Neural cell (in vitro differentiated cells): ENCODE results near the gene ZDHHC1. TPM values are rescaled to one million over a fixed set of nuclear protein-coding genes. Genes with fewer than 3 reads are reported as not detected.

Experiments used
- H2AFZ ChIP-seq: fragments of 200-600, 300-800 bp; sonication (generic), shearing (Covaris generic); 2 replicates; pipeline ENCODE4 v1.6.0; 2014; ENCODE audit warnings: low read depth, mild to moderate bottlenecking, antibody characterized with exemption, low read length, moderate library complexity
- H3F3A ChIP-seq: fragments of 200-600 bp; shearing (Covaris generic); 2 replicates; pipeline ENCODE4 v1.6.1; 2016; ENCODE audit warnings: mild to moderate bottlenecking, moderate library complexity, mixed read lengths, antibody characterized with exemption, low read length; ENCODE audit not compliant: insufficient read depth, poor library complexity, severe bottlenecking
- H3K27ac ChIP-seq: fragments of 200-600, 300-800 bp; sonication (generic), shearing (Covaris generic); 2 replicates; pipeline ENCODE4 v1.5.1; 2014; ENCODE audit warnings: mild to moderate bottlenecking, low read length, moderate library complexity
- H3K27me3 ChIP-seq: fragments of 300-800, 200-600 bp; sonication (generic), shearing (Covaris generic); 2 replicates; pipeline ENCODE4 v1.6.0; 2014; ENCODE audit warnings: mild to moderate bottlenecking, low read depth, low read length, moderate library complexity; ENCODE audit not compliant: insufficient read depth
- H3K36me3 ChIP-seq: fragments of 300-800, 200-600 bp; sonication (generic), shearing (Covaris generic); 2 replicates; pipeline ENCODE4 v1.5.1; 2014; ENCODE audit warnings: mild to moderate bottlenecking, antibody characterized with exemption, low read length, moderate library complexity; ENCODE audit not compliant: insufficient read depth
- H3K4me2 ChIP-seq: fragments of 300-800, 200-600 bp; sonication (generic), shearing (Covaris generic); 2 replicates; pipeline ENCODE4 v1.6.0; 2014; ENCODE audit warnings: mild to moderate bottlenecking, low read length
- H3K4me3 ChIP-seq: fragments of 300-800, 200-600 bp; sonication (generic), shearing (Covaris generic); 2 replicates; pipeline ENCODE4 v1.5.1; 2014; ENCODE audit warnings: mild to moderate bottlenecking, low read length, moderate library complexity
- H3K79me2 ChIP-seq: fragments of 200-600 bp; shearing (Covaris generic); replicated peaks from 2 replicates; pipeline ENCODE4 v1.6.0; 2014; ENCODE audit warnings: mild to moderate bottlenecking, low read length, moderate library complexity; ENCODE audit not compliant: insufficient read depth
- H3K9ac ChIP-seq: fragments of 300-800, 200-600 bp; sonication (generic), shearing (Covaris generic); 2 replicates; pipeline ENCODE4 v1.6.1; 2016; ENCODE audit warnings: mild to moderate bottlenecking, low read length, mixed read lengths
- H3K9me2 ChIP-seq: fragments of 200-600 bp; shearing (Covaris generic); 2 replicates; pipeline ENCODE4 v1.6.1; 2016; ENCODE audit warnings: mild to moderate bottlenecking, low read length, mixed read lengths; ENCODE audit not compliant: insufficient read depth
- H3K9me3 ChIP-seq: fragments of 200-600, 300-800 bp; sonication (generic), shearing (Covaris generic); 2 replicates; pipeline ENCODE4 v1.6.1; 2016; ENCODE audit warnings: mild to moderate bottlenecking, mixed run types, low read length, moderate library complexity, mixed read lengths
- H4K20me1 ChIP-seq: fragments of 200-600 bp; shearing (Covaris generic); 2 replicates; pipeline ENCODE4 v1.6.1; 2016; ENCODE audit warnings: mild to moderate bottlenecking, mixed run types; ENCODE audit not compliant: insufficient read depth
- CTCF ChIP-seq: fragments of 450-650 bp; IDR thresholded peaks from 2 replicates; pipeline ENCODE4 v1.5.1; 2014; ENCODE audit warnings: antibody characterized with exemption, mild to moderate bottlenecking, moderate library complexity; ENCODE audit not compliant: poor library complexity, severe bottlenecking
- EP300 ChIP-seq: fragments of 450-650 bp; conservative IDR thresholded peaks from 2 replicates; pipeline ENCODE4 v1.6.1; 2014; ENCODE audit warnings: antibody characterized with exemption, mild to moderate bottlenecking, moderate library complexity; ENCODE audit not compliant: poor library complexity, severe bottlenecking
- EZH2 ChIP-seq: fragments of 200-600, 300-800 bp; shearing (Covaris generic), sonication (generic); IDR thresholded peaks from 2 replicates; pipeline ENCODE4 v1.6.1; 2014; ENCODE audit warnings: antibody characterized with exemption, low read length, borderline replicate concordance, mild to moderate bottlenecking; ENCODE audit not compliant: insufficient read depth, poor library complexity, severe bottlenecking
- MXI1 ChIP-seq: fragments of 450-650 bp; conservative IDR thresholded peaks from 2 replicates; pipeline ENCODE4 v1.6.1; 2014; ENCODE audit warnings: antibody characterized with exemption, mild to moderate bottlenecking; ENCODE audit not compliant: poor library complexity, severe bottlenecking
- POLR2AphosphoS5 ChIP-seq: IDR thresholded peaks from 2 replicates; pipeline ENCODE4 v1.6.1; 2012
- RAD21 ChIP-seq: fragments of 450-650 bp; conservative IDR thresholded peaks from 2 replicates; pipeline ENCODE4 v1.6.1; 2014; ENCODE audit warnings: antibody characterized with exemption, mild to moderate bottlenecking, moderate library complexity
- REST ChIP-seq: IDR thresholded peaks from 2 replicates; pipeline ENCODE4 v1.6.1; 2012; ENCODE audit warnings: borderline replicate concordance
- SMC3 ChIP-seq: fragments of 450-650 bp; conservative IDR thresholded peaks from 2 replicates; pipeline ENCODE4 v1.6.1; 2014; ENCODE audit warnings: antibody characterized with exemption, mild to moderate bottlenecking, moderate library complexity; ENCODE audit not compliant: poor library complexity
- TAF1 ChIP-seq: IDR thresholded peaks from 2 replicates; pipeline ENCODE4 v1.6.1; 2012; ENCODE audit warnings: low read depth
- polyA plus RNA-seq: library from polyadenylated mRNA; depleted of rRNA; stranded (reverse); fragments of >200 nt; gene quantifications from 2 replicates; pipeline ENCODE4 v1.2.3, GENCODE V29; 2014

ZDHHC1 gene
- polyA plus RNA-seq, 1 donor from 2014 or later, result 1.7 TPM

- Histone ChIP-seq H3K9me2 (no peaks in the 10 kb centered on the region), H3K79me2 (no peaks in the 10 kb centered on the region), H4K20me1 (no peaks in the 10 kb centered on the region), H3F3A (no peaks in the 10 kb centered on the region), H3K27me3 (no peaks in the 10 kb centered on the region), H3K27ac (no peak overlapping the region), H3K36me3 (no peaks in the 10 kb centered on the region), H3K4me3 (no peak overlapping the region), H3K9me3 (no peaks in the 10 kb centered on the region), H3K9ac (no peak overlapping the region), H2AFZ (no peak overlapping the region), H3K4me2 (no peak overlapping the region)
- no peak for TF ChIP-seq EZH2
- TF ChIP-seq REST, result no peak
- TF ChIP-seq SMC3, result no peak
- no peak for TF ChIP-seq RAD21
- no peak for TF ChIP-seq CTCF
- TF ChIP-seq EP300, result no peak
- no peak for TF ChIP-seq POLR2AphosphoS5
- TF ChIP-seq MXI1, result no peak
- TF ChIP-seq TAF1, result no peak
Measured at GRCh38 chr16:67390816-67391423, 25.4 kb downstream of the ZDHHC1 start.

- no peak overlapping the region for H3K4me2 ChIP-seq
- H2AFZ ChIP-seq, result no peak overlapping the region
- no peaks in the 10 kb centered on the region for H3K9me2 ChIP-seq
- H3K27ac ChIP-seq, result no peak overlapping the region
- no peaks in the 10 kb centered on the region for H3K79me2 ChIP-seq
- no peaks in the 10 kb centered on the region for H4K20me1 ChIP-seq
- H3F3A ChIP-seq, result no peaks in the 10 kb centered on the region
- TF ChIP-seq MXI1, result no peak
- no peak for TF ChIP-seq CTCF
- TF ChIP-seq POLR2AphosphoS5, result no peak
- no peak for TF ChIP-seq EP300
- no peak for TF ChIP-seq TAF1
- no peak for TF ChIP-seq REST
- TF ChIP-seq EZH2, result no peak
- no peak for TF ChIP-seq SMC3
- TF ChIP-seq RAD21, result no peak
- no peaks in the 10 kb centered on the region for H3K9me3 ChIP-seq
- H3K9ac ChIP-seq, result no peak overlapping the region
- H3K36me3 ChIP-seq, result no peaks in the 10 kb centered on the region
- no peaks in the 10 kb centered on the region for H3K27me3 ChIP-seq
- H3K4me3 ChIP-seq, result no peak overlapping the region
Measured at GRCh38 chr16:67389911-67390815, 26.1 kb downstream of the ZDHHC1 start.
